ENCODE data around the gene HOXC11.
A peak's percentile ranks its signal among the peaks of the same experiment; 100 is the strongest.

The HOXC11 gene

GRCh38 chr12:54011665-54012532 is 39.0 kb downstream of the HOXC11 start:
- DNase-seq: no peak

- no peak for DNase-seq
These were observed 39.9 kb downstream of the HOXC11 start for GRCh38 chr12:54012631-54013409.

DNA sequence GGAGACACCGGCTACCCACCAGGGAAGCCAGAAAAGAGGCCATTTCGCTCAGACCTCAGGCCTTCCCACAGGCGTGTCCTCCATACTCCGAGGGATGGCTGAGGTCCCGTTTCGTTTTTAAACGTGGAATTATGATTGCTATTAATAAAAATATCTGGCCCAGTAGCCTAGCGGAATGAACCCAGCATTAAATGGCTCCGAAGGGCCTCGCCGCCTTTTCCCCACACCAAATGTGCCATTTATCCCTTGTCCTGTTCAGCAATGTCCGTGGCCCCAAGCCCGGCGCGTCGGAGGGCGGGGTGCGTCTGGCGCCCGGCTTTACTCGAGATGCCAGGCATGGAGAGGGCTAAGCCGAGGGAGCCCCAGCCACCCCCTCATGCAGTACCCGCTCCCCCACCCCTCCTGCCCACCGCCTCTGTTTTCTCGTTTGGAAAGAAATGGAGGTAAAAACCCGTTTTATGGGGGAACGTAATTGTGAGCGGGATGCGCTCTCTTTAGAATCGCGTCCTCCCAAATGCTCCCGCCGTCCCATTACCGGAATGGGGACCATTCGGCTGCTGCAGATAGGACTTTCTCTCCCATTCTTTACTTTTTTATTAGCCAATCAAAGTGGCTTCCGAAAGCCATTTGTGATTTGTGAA is 41.6 kb downstream of the HOXC11 start:
- no peak for DNase-seq

DNA sequence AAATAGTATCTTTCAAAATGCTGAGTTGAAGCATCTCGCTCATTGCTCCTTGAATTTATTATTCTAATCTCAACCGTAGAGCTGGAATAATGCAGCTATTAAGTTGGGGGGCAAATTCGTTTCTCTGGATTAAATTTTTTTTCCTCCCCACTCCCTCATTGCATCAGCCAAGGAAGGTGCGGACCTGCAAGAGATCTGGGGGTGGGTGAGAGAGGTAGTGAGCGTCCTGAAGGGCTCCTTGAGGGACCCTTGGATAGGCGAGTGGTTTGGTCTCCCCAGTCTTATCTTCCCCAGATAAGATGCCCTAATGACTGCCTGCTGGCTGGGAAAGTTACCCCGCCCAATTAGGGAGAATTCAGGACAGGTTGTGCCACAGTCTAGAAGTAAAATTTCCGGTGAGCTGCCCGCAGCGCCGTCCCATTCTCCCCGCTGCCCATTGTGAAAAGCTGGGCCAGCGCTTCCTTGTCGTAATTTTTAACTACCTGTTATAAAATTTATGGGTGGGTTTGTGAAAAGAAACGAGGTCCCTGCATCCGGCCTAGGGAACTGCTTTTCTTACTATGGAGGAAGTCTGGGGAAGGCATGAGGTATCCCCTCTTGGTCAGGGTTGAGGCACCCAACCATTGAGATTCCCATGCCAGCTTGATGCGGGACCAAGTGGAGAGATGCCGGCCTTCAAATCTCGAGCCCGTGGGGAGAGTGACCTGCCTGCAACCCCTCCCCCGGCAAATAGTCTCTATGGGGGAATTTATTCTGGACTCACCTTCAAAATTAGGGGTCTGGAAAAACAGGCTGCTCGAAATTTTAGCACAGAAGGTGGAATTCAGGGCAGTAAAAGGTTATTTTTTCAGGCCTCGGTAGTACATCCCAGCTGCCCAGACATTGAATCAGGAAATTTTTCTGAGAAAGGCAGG is 42.3 kb downstream of the HOXC11 start:
- no peak for DNase-seq

GRCh38 chr12:54016051-54016450 is 43.1 kb downstream of the HOXC11 start:
- no peak for DNase-seq

DNA sequence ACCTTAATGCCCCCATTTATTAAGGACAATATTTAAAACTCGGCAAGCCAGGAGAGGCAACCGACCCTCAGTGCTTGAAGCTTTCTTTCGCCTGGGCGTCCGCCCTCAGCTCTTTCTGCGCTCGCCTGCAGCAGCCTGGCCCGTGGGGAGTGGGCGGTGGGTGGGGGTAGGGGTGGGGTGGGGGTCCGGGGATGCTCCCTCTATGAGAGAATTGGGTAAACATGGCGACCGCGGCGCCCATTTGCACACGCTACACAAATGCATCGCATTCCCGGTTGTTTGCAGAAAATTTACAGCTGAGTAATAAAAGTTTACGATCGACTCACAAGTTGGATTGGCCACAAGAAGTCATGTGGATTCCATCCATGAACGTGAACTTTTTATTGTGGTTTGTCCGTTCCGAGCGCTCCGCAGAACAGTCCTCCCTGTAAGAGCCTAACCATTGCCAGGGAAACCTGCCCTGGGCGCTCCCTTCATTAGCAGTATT is 43.6 kb downstream of the HOXC11 start:
- DNase-seq: no peak

DNA sequence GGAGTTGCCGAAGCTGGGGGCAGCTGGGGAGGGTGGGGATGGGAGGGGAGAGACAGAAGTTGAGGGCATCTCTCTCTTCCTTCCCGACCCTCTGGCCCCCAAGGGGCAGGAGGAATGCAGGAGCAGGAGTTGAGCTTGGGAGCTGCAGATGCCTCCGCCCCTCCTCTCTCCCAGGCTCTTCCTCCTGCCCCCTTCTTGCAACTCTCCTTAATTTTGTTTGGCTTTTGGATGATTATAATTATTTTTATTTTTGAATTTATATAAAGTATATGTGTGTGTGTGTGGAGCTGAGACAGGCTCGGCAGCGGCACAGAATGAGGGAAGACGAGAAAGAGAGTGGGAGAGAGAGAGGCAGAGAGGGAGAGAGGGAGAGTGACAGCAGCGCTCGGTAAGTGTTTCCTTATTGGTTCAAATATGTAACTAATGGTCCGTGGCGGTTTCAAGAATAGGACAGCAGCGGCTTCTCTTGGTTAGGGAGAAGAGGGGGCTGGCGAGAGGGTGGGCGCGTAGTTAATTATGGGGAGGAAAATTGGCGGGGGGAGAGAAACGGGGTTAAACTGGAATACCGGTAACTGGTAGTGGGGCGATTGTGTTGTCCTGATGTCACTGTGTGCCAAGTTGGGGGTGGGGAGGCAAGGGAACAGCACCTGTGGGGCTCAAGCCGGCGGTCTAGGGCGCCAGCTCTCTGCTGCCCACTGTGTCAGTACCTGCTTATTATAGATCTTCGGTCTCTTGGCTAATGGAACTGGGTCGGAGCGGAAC is 44.3 kb downstream of the HOXC11 start:
- no peak for DNase-seq

GRCh38 chr12:54017878-54018467 is 45.0 kb downstream of the HOXC11 start:
- DNase-seq: peak; percentile 86

- no peak for DNase-seq
These were observed 45.6 kb downstream of the HOXC11 start for GRCh38 chr12:54018468-54018984.

DNA sequence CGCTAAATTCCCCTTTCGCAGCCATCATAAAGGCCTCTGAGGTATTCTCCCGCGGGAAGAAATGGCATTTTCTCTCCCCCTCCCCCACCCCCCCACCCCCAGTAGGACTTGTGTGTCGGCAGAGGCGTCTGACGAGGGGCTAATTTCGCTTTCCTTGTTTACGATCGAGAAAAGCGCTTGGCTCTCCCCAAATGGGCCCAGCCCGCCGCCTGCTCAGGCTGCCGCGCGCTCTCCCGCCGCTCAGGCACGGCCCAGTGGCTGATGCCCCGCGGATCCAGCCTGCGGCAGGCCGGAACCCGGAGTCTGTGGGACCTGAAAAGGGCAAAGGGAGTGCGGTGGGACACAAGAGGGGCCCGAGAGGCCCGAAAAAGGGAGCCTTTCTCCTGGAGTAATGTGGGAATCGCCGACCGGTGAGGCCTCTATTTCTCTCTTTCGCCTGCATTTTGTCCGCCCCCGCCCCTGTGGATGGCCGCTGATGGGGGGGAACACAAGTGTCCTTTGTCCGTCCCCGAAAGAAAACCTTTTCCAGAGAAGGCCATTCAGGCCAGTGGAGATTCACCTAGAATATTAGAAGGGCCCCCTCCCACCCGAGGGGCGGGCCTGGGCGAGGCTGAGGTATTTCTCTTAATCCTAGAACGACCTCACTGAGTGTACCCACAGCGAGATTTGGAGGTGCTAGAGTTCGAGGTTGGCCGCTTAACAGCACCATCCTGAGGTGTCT is 46.3 kb downstream of the HOXC11 start:
- DNase-seq: no peak

GRCh38 chr12:54019924-54020590 is 47.1 kb downstream of the HOXC11 start:
- no peak for DNase-seq

- DNase-seq: no peak
These were observed 47.9 kb downstream of the HOXC11 start for GRCh38 chr12:54020591-54021405.

DNA sequence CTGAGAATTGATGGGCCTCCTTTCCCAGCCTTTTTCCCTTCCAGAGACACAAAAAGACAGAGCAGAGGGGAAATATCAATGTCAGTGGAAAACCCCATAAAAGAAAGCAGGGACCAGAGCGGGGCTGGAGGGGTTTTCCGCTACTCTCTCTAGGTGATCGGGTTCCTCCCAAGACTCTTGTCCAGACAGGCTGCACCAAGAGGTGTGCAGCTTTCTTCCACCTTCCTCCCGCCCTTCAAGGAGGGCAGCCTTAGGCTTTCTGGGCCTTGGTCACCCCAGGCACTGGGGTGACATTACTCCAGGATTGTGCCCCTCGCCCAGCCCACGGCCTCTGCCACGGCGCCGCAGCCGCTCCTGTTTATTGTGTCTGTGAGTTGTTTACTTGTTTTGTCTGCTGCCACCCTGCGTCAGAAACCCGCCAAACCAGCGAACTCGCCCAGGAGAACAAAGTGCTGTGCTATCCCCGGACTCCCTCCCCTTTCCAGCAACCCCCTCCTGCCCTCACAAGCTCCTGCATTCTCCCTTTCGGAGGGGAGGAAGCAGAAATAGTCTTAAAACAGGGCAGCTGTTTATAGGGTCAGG is 48.6 kb downstream of the HOXC11 start:
- DNase-seq: no peak

DNA sequence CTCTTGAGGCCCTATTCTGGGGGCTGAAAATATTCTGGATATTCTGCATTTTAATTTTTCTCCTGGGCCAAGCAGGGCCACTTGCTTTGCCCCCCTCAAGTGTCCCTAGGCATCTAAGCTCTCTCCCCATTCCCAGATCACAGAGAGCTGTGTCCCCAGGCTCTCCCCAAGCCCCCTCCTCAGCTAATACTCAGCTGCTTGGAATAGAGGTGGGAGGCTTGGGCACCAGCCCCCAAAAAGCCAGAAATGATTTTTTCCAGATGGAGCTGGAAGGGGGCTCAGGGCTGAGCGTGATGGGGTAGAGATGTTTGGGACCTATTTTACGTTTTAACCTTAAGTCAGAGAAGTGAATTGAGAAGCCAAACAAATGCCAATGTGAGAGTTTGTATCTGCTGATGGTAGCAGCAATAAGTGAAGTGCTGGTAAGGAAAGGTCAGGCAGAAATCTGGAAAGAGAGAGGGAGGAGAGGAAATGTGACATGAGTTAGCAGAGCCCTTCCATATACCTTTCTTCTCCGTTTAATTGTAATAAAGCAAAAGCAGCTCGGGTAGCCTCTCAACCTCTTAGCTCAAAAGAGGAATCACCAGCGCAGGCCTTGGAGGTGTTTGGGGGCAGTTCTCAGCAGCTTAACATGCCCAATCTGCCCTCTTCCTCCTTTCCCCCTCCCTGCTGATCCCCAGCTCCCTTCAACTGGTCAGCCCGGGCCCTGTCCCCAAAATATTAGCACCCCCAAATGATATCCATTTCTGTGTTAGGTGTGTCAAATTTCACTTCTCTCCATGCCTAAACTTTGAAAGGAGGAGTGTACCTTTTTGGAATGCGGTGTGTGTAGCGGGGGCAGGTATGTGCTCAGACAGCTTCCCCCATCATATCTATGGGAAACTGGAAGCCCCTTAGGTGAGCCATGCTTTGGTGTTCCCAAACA is 50.3 kb downstream of the HOXC11 start:
- no peak for DNase-seq

- DNase-seq: no peak
These were observed 51.2 kb downstream of the HOXC11 start for GRCh38 chr12:54024127-54024526.

DNA sequence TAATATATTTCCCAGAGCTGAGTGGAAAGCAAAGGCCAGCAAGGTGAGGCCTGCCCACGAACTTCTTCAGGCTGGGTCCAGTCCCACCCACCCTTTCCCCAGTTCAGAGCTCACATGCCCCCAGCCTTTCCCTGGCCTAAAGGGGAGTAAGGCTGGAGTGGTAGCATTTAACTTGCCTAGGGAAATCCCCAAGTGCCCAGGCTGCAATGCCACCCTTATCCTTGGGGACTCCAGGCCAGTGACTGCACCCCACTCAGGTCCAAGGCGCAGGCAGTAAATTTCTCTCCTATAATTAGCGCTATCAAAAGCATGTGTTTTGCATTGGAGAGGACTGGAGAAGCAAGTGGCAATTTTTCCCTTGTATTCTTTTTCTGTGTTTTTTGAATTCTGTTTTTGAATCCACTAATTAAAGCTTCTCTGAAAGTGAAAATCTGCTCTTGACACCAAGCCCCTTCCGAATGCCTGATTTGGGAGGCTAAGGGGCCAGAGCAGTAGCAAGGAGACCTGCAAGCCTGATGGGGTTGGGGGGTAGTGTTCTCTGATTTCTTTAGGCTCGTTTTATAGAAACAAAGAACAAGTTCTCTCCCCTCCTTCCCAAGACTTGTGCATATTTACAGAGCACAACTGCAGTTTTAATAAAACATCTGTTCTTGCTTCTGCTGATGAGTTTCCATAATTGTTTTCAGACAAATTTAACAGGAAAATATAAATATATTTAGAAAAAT is 51.8 kb downstream of the HOXC11 start:
- DNase-seq: no peak
